A549 (cell line): Measurements from ENCODE around the gene EFTUD2. TPM values are rescaled to one million over a fixed set of nuclear protein-coding genes. Genes with fewer than 3 reads are reported as not detected.
A peak's percentile ranks its signal among the peaks of the same experiment; 100 is the strongest.

Source experiments
- ATAC-seq, 2 experiments: fragments of 200-7000 bp in 1 of 2; fragments of >200 bp in 1 of 2; cut with Nextera tagmentation in 1 of 2; cut with Tn5 transposase in 1 of 2; 3 replicates each; pipeline versions ENCODE4 v1.8.0 to v1.9.1; 2018 to 2020; ENCODE audit warnings: mild to moderate bottlenecking in 1 of 2, moderate library complexity in 1 of 2
- CTCF ChIA-PET: fragments of 300-600 bp; sonication (Branson Sonifier 250); formaldehyde crosslinking; extraction: SDS; loops from one replicate; lab custom pipeline; 2021; ENCODE audit warnings: antibody characterized with exemption, inconsistent platforms; lab: Yijun Ruan, JAX
- POLR2A ChIA-PET: fragments of 350-600 bp; formaldehyde crosslinking; extraction: SDS; loops from one replicate; lab custom pipeline; 2021; ENCODE audit warnings: antibody characterized with exemption, inconsistent platforms; lab: Yijun Ruan, JAX
- DNase-seq, 2 experiments: peaks; one replicate each; pipeline versions ENCODE4 v3.0.0 to v3.0.0-alpha.2; 2011 to 2016; ENCODE audit warnings: low read depth in 1 of 2, low spot score in 1 of 2
- FAIRE-seq: peaks from 2 replicates; lab custom pipeline; 2011; peaks lifted over from hg19 to GRCh38; lab: Jason Lieb, UNC
- H3K27ac ChIP-seq, 2 experiments: fragments of >200 bp; sonication (Bioruptor Twin); formaldehyde crosslinking; 3 replicates each; pipeline ENCODE4 v1.5.1; 2016 to 2017
- H3K4me1 ChIP-seq: fragments of >200 bp; sonication (Bioruptor Twin); formaldehyde crosslinking; 3 replicates; pipeline ENCODE4 v1.6.1; 2016
- H3K4me2 ChIP-seq: fragments of >200 bp; sonication (Bioruptor Twin); formaldehyde crosslinking; 3 replicates; pipeline ENCODE4 v1.6.1; 2016
- H3K4me3 ChIP-seq: fragments of >200 bp; sonication (Bioruptor Twin); formaldehyde crosslinking; 3 replicates; pipeline ENCODE4 v1.5.1; 2016
- H3K9me3 ChIP-seq: fragments of >200 bp; sonication (Bioruptor Twin); formaldehyde crosslinking; 3 replicates; pipeline ENCODE4 v1.6.1; 2016
- BCL3 ChIP-seq: fragments of >200 bp; sonication (Bioruptor Twin); formaldehyde crosslinking; IDR thresholded peaks from 3 replicates; pipeline ENCODE4 v1.6.1; 2016
- CHD4 ChIP-seq: fragments of 200-600 bp; sonication (generic); IDR thresholded peaks from 2 replicates; pipeline ENCODE4 v1.6.1; 2016; ENCODE audit warnings: antibody characterized with exemption, mild to moderate bottlenecking, borderline replicate concordance
- EHMT2 ChIP-seq: fragments of 200-600 bp; sonication (generic); IDR thresholded peaks from 2 replicates; pipeline ENCODE4 v1.6.1; 2016; ENCODE audit warnings: antibody characterized with exemption, low read depth, mild to moderate bottlenecking, moderate library complexity
- ESRRA ChIP-seq: fragments of 150-350 bp; IDR thresholded peaks from 2 replicates; pipeline ENCODE4 v1.6.1; 2014; ENCODE audit warnings: mild to moderate bottlenecking, low read length, borderline replicate concordance
- FOSL2 ChIP-seq, 2 experiments: fragments of 450-650 bp in 1 of 2; fragments of >200 bp in 1 of 2; sonication (Bioruptor Twin) in 1 of 2; formaldehyde crosslinking; IDR thresholded peaks; 2 replicates each; pipeline versions ENCODE4 v1.5.0 to v1.6.1; 2016 to 2020; ENCODE audit warnings: mild to moderate bottlenecking in 1 of 2, moderate library complexity in 1 of 2
- HOXB13 ChIP-seq: fragments of 250-450 bp; sonication (Bioruptor Pico); IDR thresholded peaks from 2 replicates; pipeline ENCODE4 v1.5.0; 2020; ENCODE audit warnings: low read depth, mild to moderate bottlenecking, moderate library complexity
- HOXB5 ChIP-seq: fragments of 250-450 bp; sonication (Bioruptor Pico); IDR thresholded peaks from 2 replicates; pipeline ENCODE4 v1.5.0; 2020; ENCODE audit warnings: mild to moderate bottlenecking, moderate library complexity
- JUN ChIP-seq, 2 experiments: fragments of >200 bp; sonication (Bioruptor Twin); formaldehyde crosslinking; IDR thresholded peaks; 2 replicates in 1 of 2; 3 replicates in 1 of 2; pipeline ENCODE4 v1.6.1; 2016 to 2017
- MAX ChIP-seq: IDR thresholded peaks from 2 replicates; pipeline ENCODE4 v1.6.1; 2012
- MAZ ChIP-seq: fragments of 150-350 bp; IDR thresholded peaks from 2 replicates; pipeline ENCODE4 v1.6.1; 2014; ENCODE audit warnings: antibody characterized with exemption, low read depth, low read length, borderline replicate concordance
- PBX3 ChIP-seq: IDR thresholded peaks from 2 replicates; pipeline ENCODE4 v1.6.1; 2012
- RAD21 ChIP-seq, 2 experiments: fragments of >200 bp in 1 of 2; sonication (Bioruptor Twin) in 1 of 2; formaldehyde crosslinking in 1 of 2; IDR thresholded peaks in 1 of 2; conservative IDR thresholded peaks in 1 of 2; 2 replicates in 1 of 2; 3 replicates in 1 of 2; pipeline ENCODE4 v1.6.1; 2012 to 2018; ENCODE audit warnings: inconsistent platforms in 1 of 2
- RARB ChIP-seq: fragments of 250-450 bp; sonication (Bioruptor Pico); IDR thresholded peaks from 2 replicates; pipeline ENCODE4 v1.8.0; 2021; ENCODE audit warnings: mild to moderate bottlenecking, moderate library complexity
- SMC3 ChIP-seq: fragments of >200 bp; sonication (Bioruptor Twin); formaldehyde crosslinking; IDR thresholded peaks from 3 replicates; pipeline ENCODE4 v1.6.1; 2018; ENCODE audit warnings: inconsistent platforms
- TP53 ChIP-seq: fragments of 250-450 bp; sonication (Bioruptor Pico); IDR thresholded peaks from 2 replicates; pipeline ENCODE4 v1.5.0; 2021; ENCODE audit warnings: mild to moderate bottlenecking, moderate library complexity
- ZFP36 ChIP-seq: fragments of 450-650 bp; IDR thresholded peaks from 2 replicates; pipeline ENCODE4 v1.6.1; 2014; ENCODE audit warnings: borderline replicate concordance; ENCODE audit not compliant: partially characterized antibody
- WGBS: methylation state at CpG from one replicate; pipeline ENCODE4 v1.1.6; 2017; ENCODE audit errors: missing lambda C conversion rate; 5-methylcytosine and 5-hydroxymethylcytosine counted together
- polyA plus RNA-seq, 4 experiments: library from polyadenylated mRNA; depleted of rRNA in 3 of 4; stranded (reverse); fragments of >200 nt; fragmentation: RNase III in 1 of 4; extraction: RNeasy Plus Mini Kit Qiagen cat#74134 plus additional on column Dnase treatment in 1 of 4; gene quantifications; 2 replicates in 3 of 4; 3 replicates in 1 of 4; pipeline ENCODE4 v1.2.3, GENCODE V29; 2011 to 2017
- TF ChIP-seq, protein P1 (sequence below): fragments of >200 bp; sonication (Bioruptor Twin); formaldehyde crosslinking; IDR thresholded peaks from 3 replicates; pipeline ENCODE4 v1.5.1; 2016
- TF ChIP-seq, protein P2 (sequence below): fragments of >200 bp; sonication (Bioruptor Twin); formaldehyde crosslinking; IDR thresholded peaks from 2 replicates; pipeline ENCODE4 v1.6.1; 2016
- TF ChIP-seq, protein P3 (sequence below): fragments of 150-350 bp; IDR thresholded peaks from 2 replicates; pipeline ENCODE4 v1.6.1; 2014; ENCODE audit warnings: low read depth, mild to moderate bottlenecking, low read length

Gene EFTUD2
- polyA plus RNA-seq, 2 of the 4 experiments (the other 2 are of a cell fraction) = 224 to 353 TPM

DNA sequence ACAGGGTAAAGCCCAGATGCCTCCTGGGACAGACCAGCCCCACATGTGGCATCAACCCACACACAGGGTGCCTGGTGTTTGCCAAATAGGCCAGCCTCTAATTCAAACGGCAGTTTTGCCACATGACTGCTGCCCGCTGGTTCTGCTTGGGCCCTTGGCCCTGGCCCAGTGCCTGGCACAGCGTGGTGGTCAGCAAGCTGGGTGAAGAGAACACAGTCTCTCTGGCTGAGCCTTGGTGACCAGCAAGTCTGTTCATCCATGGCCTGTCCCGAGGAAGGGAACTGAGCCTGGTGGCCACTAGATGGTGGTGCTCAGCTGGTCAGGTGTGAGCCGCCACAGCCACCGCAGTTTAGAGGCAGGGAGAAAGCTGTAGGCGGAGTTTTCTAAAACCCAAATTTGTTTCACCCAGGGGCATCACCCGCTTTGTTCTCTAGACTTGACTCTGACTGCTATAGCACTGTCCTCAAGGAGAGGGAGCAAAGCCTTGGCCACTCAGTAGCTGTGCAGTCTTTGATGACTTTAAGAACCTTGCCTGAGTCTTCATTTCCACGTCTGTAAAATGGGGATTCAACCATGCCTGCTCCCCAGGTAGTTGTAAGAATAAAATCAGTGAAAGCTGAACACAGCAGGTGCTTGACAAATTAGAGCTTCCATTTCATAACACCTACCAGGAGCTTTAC is 20.8 kb upstream of the EFTUD2 start (continued):
- TF ChIP-seq, protein P1, sequence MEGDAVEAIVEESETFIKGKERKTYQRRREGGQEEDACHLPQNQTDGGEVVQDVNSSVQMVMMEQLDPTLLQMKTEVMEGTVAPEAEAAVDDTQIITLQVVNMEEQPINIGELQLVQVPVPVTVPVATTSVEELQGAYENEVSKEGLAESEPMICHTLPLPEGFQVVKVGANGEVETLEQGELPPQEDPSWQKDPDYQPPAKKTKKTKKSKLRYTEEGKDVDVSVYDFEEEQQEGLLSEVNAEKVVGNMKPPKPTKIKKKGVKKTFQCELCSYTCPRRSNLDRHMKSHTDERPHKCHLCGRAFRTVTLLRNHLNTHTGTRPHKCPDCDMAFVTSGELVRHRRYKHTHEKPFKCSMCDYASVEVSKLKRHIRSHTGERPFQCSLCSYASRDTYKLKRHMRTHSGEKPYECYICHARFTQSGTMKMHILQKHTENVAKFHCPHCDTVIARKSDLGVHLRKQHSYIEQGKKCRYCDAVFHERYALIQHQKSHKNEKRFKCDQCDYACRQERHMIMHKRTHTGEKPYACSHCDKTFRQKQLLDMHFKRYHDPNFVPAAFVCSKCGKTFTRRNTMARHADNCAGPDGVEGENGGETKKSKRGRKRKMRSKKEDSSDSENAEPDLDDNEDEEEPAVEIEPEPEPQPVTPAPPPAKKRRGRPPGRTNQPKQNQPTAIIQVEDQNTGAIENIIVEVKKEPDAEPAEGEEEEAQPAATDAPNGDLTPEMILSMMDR = peak; percentile 98
- TF ChIP-seq, protein P2, sequence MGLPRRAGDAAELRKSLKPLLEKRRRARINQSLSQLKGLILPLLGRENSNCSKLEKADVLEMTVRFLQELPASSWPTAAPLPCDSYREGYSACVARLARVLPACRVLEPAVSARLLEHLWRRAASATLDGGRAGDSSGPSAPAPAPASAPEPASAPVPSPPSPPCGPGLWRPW = no peak
- TF ChIP-seq FOSL2 (IDR thresholded peaks at IDR 0.05) (no peak), FOSL2 (CRISPR knock-in tag; IDR thresholded peaks at IDR 0.05) (no peak), JUN (IDR thresholded peaks at IDR 0.05) (no peak), ZFP36 (no peak), BCL3 (no peak), SMC3 (peak; percentile 99), EHMT2 (no peak), MAZ (no peak), PBX3 (no peak), RAD21 (conservative IDR thresholded peaks at IDR 0.05 in 1 of 2, IDR thresholded peaks at IDR 0.05 in 1 of 2) (peak; percentile 99)
- TF ChIP-seq, protein P3, sequence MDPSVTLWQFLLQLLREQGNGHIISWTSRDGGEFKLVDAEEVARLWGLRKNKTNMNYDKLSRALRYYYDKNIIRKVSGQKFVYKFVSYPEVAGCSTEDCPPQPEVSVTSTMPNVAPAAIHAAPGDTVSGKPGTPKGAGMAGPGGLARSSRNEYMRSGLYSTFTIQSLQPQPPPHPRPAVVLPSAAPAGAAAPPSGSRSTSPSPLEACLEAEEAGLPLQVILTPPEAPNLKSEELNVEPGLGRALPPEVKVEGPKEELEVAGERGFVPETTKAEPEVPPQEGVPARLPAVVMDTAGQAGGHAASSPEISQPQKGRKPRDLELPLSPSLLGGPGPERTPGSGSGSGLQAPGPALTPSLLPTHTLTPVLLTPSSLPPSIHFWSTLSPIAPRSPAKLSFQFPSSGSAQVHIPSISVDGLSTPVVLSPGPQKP = no peak

- Histone ChIP-seq H3K27ac (peak overlapping the region; percentile 14 to 80; a peak in 4 of 6 replicates), H3K4me1 (peaks cover 23% of the 10 kb centered on the region), H3K4me3 (no peak overlapping the region), H3K4me2 (no peak overlapping the region), H3K9me3 (no peaks in the 10 kb centered on the region)
- FAIRE-seq (no peak), ATAC-seq (peak in 1 of 2 experiments; percentile 3; a peak in 3 of 6 replicates), DNase-seq (no peak)
- TF ChIP-seq BCL3 = no peak
- TF ChIP-seq TP53 (CRISPR knock-in tag) = no peak
- TF ChIP-seq ESRRA = no peak
- no peak for TF ChIP-seq MAX
- no peak for TF ChIP-seq RARB (CRISPR knock-in tag)
- TF ChIP-seq HOXB5 (CRISPR knock-in tag) = no peak
- TF ChIP-seq CHD4 = no peak
- no peak for TF ChIP-seq HOXB13 (CRISPR knock-in tag)
- WGBS = 46% methylated on average over 2 of the region's 2 CpGs
- POLR2A ChIA-PET = interaction anchor here (2.2 kb wide), 1 partner anchor 100 kb away, joined by 12 read pairs; no protein-coding TSS in a partner anchor
- CTCF ChIA-PET = interaction anchor here (0.6 to 38.3 kb wide), 33 partner anchors 8 to 279 kb away, joined by 3 to 1853 read pairs (median 8); partner anchors contain the start of genes ACBD4, C1QL1, DCAKD and EFTUD2
Observed at GRCh38 chr17:44919411-44919810, 20.2 kb upstream of the EFTUD2 start.
